Transverse colon (tissue), 4 donors: ENCODE data around the gene SLF2. TPM values are rescaled to one million over a fixed set of nuclear protein-coding genes. Genes with fewer than 3 reads are reported as not detected.

ENCODE experiments used
- DNase-seq: peaks from one replicate; pipeline ENCODE4 v3.0.0-alpha.2; 2019
- H3K27ac ChIP-seq, 4 donors: fragments of 200-600 bp; sonication (generic); 2 replicates each; pipeline ENCODE4 v1.5.1; 2016 to 2018; ENCODE audit warnings: inconsistent platforms in 4 of 4
- H3K27me3 ChIP-seq: fragments of 200-600 bp; sonication (generic); 2 replicates; pipeline ENCODE4 v1.5.1; 2017; ENCODE audit warnings: inconsistent platforms
- H3K36me3 ChIP-seq, 4 donors: fragments of 200-600 bp; sonication (generic); 2 replicates each; pipeline ENCODE4 v1.5.1; 2017 to 2019; ENCODE audit warnings: inconsistent platforms in 4 of 4
- H3K4me1 ChIP-seq, 4 donors: fragments of 200-600 bp; sonication (generic); 2 replicates each; pipeline ENCODE4 v1.5.1; 2017 to 2020; ENCODE audit warnings: inconsistent platforms in 4 of 4
- H3K4me3 ChIP-seq, 4 donors: fragments of 200-600 bp; sonication (generic); 1 replicate in 1 of 4; 2 replicates in 3 of 4; pipeline versions ENCODE4 v1.5.1 to v1.6.1; 2017 to 2019; ENCODE audit warnings: inconsistent platforms in 4 of 4
- H3K9me3 ChIP-seq, 2 donors: fragments of 200-600 bp; sonication (generic); 2 replicates each; pipeline ENCODE4 v1.5.1; 2017 to 2019; ENCODE audit warnings: inconsistent platforms in 2 of 2
- CTCF ChIP-seq, 5 experiments: fragments of 200-600 bp in 3 of 5; fragments of 450-650 bp in 2 of 5; sonication (generic) in 3 of 5; IDR thresholded peaks; 1 replicate in 2 of 5; 2 replicates in 3 of 5; pipeline ENCODE4 v1.5.1; 2016 to 2017; ENCODE audit warnings: antibody characterized with exemption in 5 of 5, inconsistent platforms in 3 of 5, mild to moderate bottlenecking in 2 of 5, moderate library complexity in 1 of 5
- EP300 ChIP-seq: sonication (generic); formaldehyde crosslinking; IDR thresholded peaks from one replicate; pipeline ENCODE4 v1.6.1; 2017; ENCODE audit warnings: antibody characterized with exemption, low read depth
- POLR2A ChIP-seq: fragments of 450-650 bp; IDR thresholded peaks from one replicate; pipeline ENCODE4 v1.6.1; 2016; ENCODE audit warnings: antibody characterized with exemption, mild to moderate bottlenecking, moderate library complexity
- POLR2AphosphoS5 ChIP-seq, 3 donors: sonication (generic); formaldehyde crosslinking; IDR thresholded peaks; one replicate each; pipeline ENCODE4 v1.6.1; 2016; ENCODE audit warnings: antibody characterized with exemption in 3 of 3
- WGBS, 2 donors: methylation state at CpG; one replicate each; pipeline ENCODE4 v1.1.5; 2018; ENCODE audit warnings: low coverage in 1 of 2; 5-methylcytosine and 5-hydroxymethylcytosine counted together
- in situ Hi-C, 4 donors: fragments of 200-750 bp; cut with MboI; loops; one replicate each; pipeline versions ENCODE4 v1.15.0 to v1.15.1; 2017; ENCODE audit warnings: low sequenced_read_pairs in 3 of 4, low pct_ligation_motif_present in 1 of 4, low pct_unique_long_range_greater_than_20kb in 1 of 4
- intact Hi-C: fragments of 100-400 bp; cut with DNase I; formaldehyde crosslinking; loops from one replicate; pipeline ENCODE4 v1.15.1; 2023; ENCODE audit warnings: low total_unique reads
- total RNA-seq, 4 donors: library from RNA; depleted of rRNA; stranded (reverse); fragments of >200 nt; gene quantifications; one replicate each; pipeline ENCODE4 v1.1.0, GENCODE V29; 2016

The SLF2 gene
- total RNA-seq, 4 donors from 2014 or later = 25.4 to 55.1 (median 33.1) TPM

- no peaks in the 10 kb centered on the region for H3K9me3 ChIP-seq
- WGBS, 2 donors = 93 to 97% methylated on average over 5 to 13 of the region's 13 CpGs
- no peak for DNase-seq
- H3K36me3 ChIP-seq = peaks cover 0 to 8% (median 0%) of the 10 kb centered on the region in 4 donors
- intact Hi-C loops = no loop called here
- H3K4me1 ChIP-seq = no peaks in the 10 kb centered on the region
- in situ Hi-C loops = no loop called here
- H3K27ac ChIP-seq = no peak overlapping the region
- no peaks in the 10 kb centered on the region for H3K27me3 ChIP-seq
- TF ChIP-seq EP300 (no peak), POLR2AphosphoS5 (IDR thresholded peaks at IDR 0.05) (no peak), POLR2A (no peak)
- no peak overlapping the region for H3K4me3 ChIP-seq
These were observed 65.5 kb downstream of the SLF2 start for GRCh38 chr10:100978121-100978900.

DNA sequence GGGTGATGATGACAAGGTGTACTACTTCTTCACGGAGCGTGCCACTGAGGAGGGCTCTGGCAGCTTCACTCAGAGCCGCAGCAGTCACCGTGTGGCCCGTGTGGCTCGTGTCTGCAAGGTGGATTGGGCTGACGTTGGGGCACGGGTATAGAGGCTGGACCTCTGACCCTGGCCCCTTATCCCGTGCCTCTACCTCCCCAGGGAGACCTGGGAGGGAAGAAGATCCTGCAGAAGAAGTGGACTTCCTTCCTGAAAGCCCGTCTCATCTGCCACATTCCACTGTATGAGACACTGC lies 66.1 kb downstream of the SLF2 start:
- H3K36me3 ChIP-seq = peaks cover 0 to 8% (median 0%) of the 10 kb centered on the region in 4 donors
- no peaks in the 10 kb centered on the region for H3K4me1 ChIP-seq
- no peaks in the 10 kb centered on the region for H3K27me3 ChIP-seq
- no peak for DNase-seq
- no peak overlapping the region for H3K4me3 ChIP-seq
- in situ Hi-C loops = no loop called here
- no peak for TF ChIP-seq CTCF (IDR thresholded peaks at IDR 0.05)
- no peak for TF ChIP-seq POLR2AphosphoS5 (IDR thresholded peaks at IDR 0.05)
- TF ChIP-seq POLR2A = no peak
- no peak overlapping the region for H3K27ac ChIP-seq
- no peaks in the 10 kb centered on the region for H3K9me3 ChIP-seq
- WGBS, 2 donors = 85% methylated on average over 10 of the region's 10 CpGs; no CpG with 5 or more reads in 1 of the 2 donors
- intact Hi-C loops = no loop called here

GRCh38 chr10:100979791-100980272 lies 67.1 kb downstream of the SLF2 start:
- 93% methylated on average over 16 of the region's 16 CpGs; no CpG with 5 or more reads in 1 of the 2 donors for WGBS, 2 donors
- no peaks in the 10 kb centered on the region for H3K4me1 ChIP-seq
- in situ Hi-C loops = no loop called here

GRCh38 chr10:100980311-100980710 lies 67.5 kb downstream of the SLF2 start:
- peaks cover 0 to under 1% (median 0%) of the 10 kb centered on the region in 4 donors for H3K4me1 ChIP-seq
- DNase-seq = no peak
- no peak overlapping the region for H3K4me3 ChIP-seq
- intact Hi-C loops (no loop called here), in situ Hi-C loops (no loop called here)
- H3K27ac ChIP-seq = no peak overlapping the region
- no peak for TF ChIP-seq CTCF (IDR thresholded peaks at IDR 0.05)
- no peak for TF ChIP-seq POLR2A
- no peak for TF ChIP-seq EP300
- no peak for TF ChIP-seq POLR2AphosphoS5 (IDR thresholded peaks at IDR 0.05)
- peaks cover 0 to 8% (median 0%) of the 10 kb centered on the region in 4 donors for H3K36me3 ChIP-seq
- 93 to 100% methylated on average over 2 of the region's 2 CpGs for WGBS, 2 donors
- no peaks in the 10 kb centered on the region for H3K9me3 ChIP-seq
- H3K27me3 ChIP-seq = no peaks in the 10 kb centered on the region

More at GRCh38 chr10:100979791-100980272, 67.1 kb downstream of the SLF2 start:
- DNase-seq = no peak
- Histone ChIP-seq H3K9me3 (no peaks in the 10 kb centered on the region), H3K4me3 (no peak overlapping the region), H3K36me3 (peaks cover 0 to 8% (median 0%) of the 10 kb centered on the region in 4 donors), H3K27me3 (no peaks in the 10 kb centered on the region), H3K27ac (no peak overlapping the region)
- intact Hi-C loops = no loop called here
- TF ChIP-seq POLR2AphosphoS5 (IDR thresholded peaks at IDR 0.05) = no peak
- no peak for TF ChIP-seq POLR2A
- TF ChIP-seq EP300 = no peak
- no peak for TF ChIP-seq CTCF (IDR thresholded peaks at IDR 0.05)
